HepG2 (cell line): ENCODE measurements around the gene IGF2BP3. TPM values are rescaled to one million over a fixed set of nuclear protein-coding genes. Genes with fewer than 3 reads are reported as not detected.

Experiments
- ATAC-seq: fragments of 200-7000 bp; cut with Tn5 transposase; 3 replicates; pipeline ENCODE4 v1.9.1; 2020; ENCODE audit warnings: mild to moderate bottlenecking, moderate library complexity
- BruUV-seq: library from RNA; stranded (reverse); fragments of 400-500 nt; replicated peaks from 2 replicates; lab custom pipeline; 2021; lab: Mats Ljungman, UMichigan
- CTCF ChIA-PET: fragments of 300-600 bp; formaldehyde crosslinking; extraction: SDS; loops from one replicate; lab custom pipeline; 2021; ENCODE audit warnings: low total read pairs, inconsistent platforms, low intra/inter-chr PET ratio; lab: Yijun Ruan, JAX
- POLR2A ChIA-PET: fragments of 350-600 bp; sonication (Branson Sonifier 250); formaldehyde crosslinking; loops from one replicate; lab custom pipeline; 2020; ENCODE audit warnings: antibody characterized with exemption, inconsistent platforms; lab: Yijun Ruan, JAX
- DNase-seq: peaks from one replicate; pipeline ENCODE4 v3.0.0-alpha.2; 2015; ENCODE audit warnings: low spot score
- FAIRE-seq: peaks from 3 replicates; lab custom pipeline; 2011; peaks lifted over from hg19 to GRCh38; lab: Jason Lieb, UNC
- H2AFZ ChIP-seq: one replicate; pipeline ENCODE4 v1.6.1; 2011; ENCODE audit warnings: low read length, inconsistent platforms
- H3K27ac ChIP-seq: fragments of 300-600 bp; 3 replicates; pipeline ENCODE4 v1.8.0; 2011; ENCODE audit warnings: mixed run types, mild to moderate bottlenecking, mixed read lengths, low read length, inconsistent platforms; ENCODE audit not compliant: insufficient read depth; ENCODE audit errors: extremely low read length
- H3K27me3 ChIP-seq, 2 experiments: fragments of 200-600 bp in 1 of 2; 2 replicates in 1 of 2; 3 replicates in 1 of 2; pipeline versions ENCODE4 v1.6.0 to v1.8.0; 2011; ENCODE audit warnings: low read length in 2 of 2, mild to moderate bottlenecking in 2 of 2, moderate library complexity in 2 of 2, inconsistent platforms in 1 of 2; ENCODE audit not compliant: insufficient read depth in 2 of 2, control insufficient read depth in 1 of 2
- H3K36me3 ChIP-seq, 2 experiments: fragments of 200-600 bp in 1 of 2; replicated peaks in 1 of 2; 2 replicates in 1 of 2; 3 replicates in 1 of 2; pipeline versions ENCODE4 v1.5.1 to v1.8.0; 2011; ENCODE audit warnings: low read length in 2 of 2, inconsistent platforms in 1 of 2; ENCODE audit not compliant: insufficient read depth in 2 of 2, control insufficient read depth in 1 of 2
- H3K4me1 ChIP-seq: 2 replicates; pipeline ENCODE4 v1.5.1; 2012; ENCODE audit warnings: low read length, inconsistent platforms; ENCODE audit not compliant: insufficient read depth
- H3K4me2 ChIP-seq: 2 replicates; pipeline ENCODE4 v1.6.0; 2011; ENCODE audit warnings: low read depth, low read length, inconsistent platforms
- H3K4me3 ChIP-seq, 3 experiments: fragments of 200-600 bp in 1 of 3; sonication (generic), shearing (Covaris generic) in 1 of 3; replicated peaks in 1 of 3; 2 replicates each; pipeline ENCODE4 v1.5.1; 2011 to 2016; ENCODE audit warnings: low read length in 3 of 3, inconsistent platforms in 2 of 3, low read depth in 2 of 3, mild to moderate bottlenecking in 2 of 3, control low read depth in 1 of 3, mixed read lengths in 1 of 3; ENCODE audit not compliant: insufficient read depth in 1 of 3
- H3K79me2 ChIP-seq: one replicate; pipeline ENCODE4 v1.6.1; 2011; ENCODE audit warnings: low read length, inconsistent platforms; ENCODE audit not compliant: insufficient read depth
- H3K9ac ChIP-seq: 2 replicates; pipeline ENCODE4 v1.6.0; 2011; ENCODE audit warnings: mild to moderate bottlenecking, low read depth, low read length, inconsistent platforms; ENCODE audit not compliant: insufficient read depth
- H3K9me3 ChIP-seq: 2 replicates; pipeline ENCODE4 v1.5.1; 2012; ENCODE audit warnings: mild to moderate bottlenecking, low read length
- H4K20me1 ChIP-seq: 2 replicates; pipeline ENCODE4 v1.6.0; 2011; ENCODE audit warnings: inconsistent platforms, mild to moderate bottlenecking, low read length, moderate library complexity; ENCODE audit not compliant: insufficient read depth
- CTCF ChIP-seq: sonication (generic); formaldehyde crosslinking; IDR thresholded peaks from 2 replicates; pipeline ENCODE4 v1.5.0; 2020; ENCODE audit warnings: mild to moderate bottlenecking, missing genetic modification reagents, moderate library complexity
- GLMP ChIP-seq: sonication (generic); formaldehyde crosslinking; IDR thresholded peaks from 2 replicates; pipeline ENCODE4 v1.9.0; 2021; ENCODE audit warnings: missing genetic modification reagents, mild to moderate bottlenecking, borderline replicate concordance
- NFATC3 ChIP-seq: sonication (generic); formaldehyde crosslinking; IDR thresholded peaks from 2 replicates; pipeline ENCODE4 v1.5.1; 2020; ENCODE audit warnings: mild to moderate bottlenecking, missing genetic modification reagents
- SP4 ChIP-seq: sonication (generic); formaldehyde crosslinking; IDR thresholded peaks from 2 replicates; pipeline ENCODE4 v1.8.1; 2023; ENCODE audit warnings: mild to moderate bottlenecking, missing genetic modification reagents
- ZNF205 ChIP-seq: IDR thresholded peaks from 2 replicates; pipeline ENCODE4 v1.6.1; 2018; ENCODE audit warnings: missing biosample characterization, missing genetic modification reagents
- ZNF280B ChIP-seq: sonication (generic); formaldehyde crosslinking; IDR thresholded peaks from 2 replicates; pipeline ENCODE4 v1.5.0; 2020; ENCODE audit warnings: missing genetic modification reagents, mild to moderate bottlenecking, borderline replicate concordance
- ZNF333 ChIP-seq: sonication (generic); formaldehyde crosslinking; IDR thresholded peaks from 2 replicates; pipeline ENCODE4 v1.4.0; 2020; ENCODE audit warnings: mild to moderate bottlenecking, missing genetic modification reagents, borderline replicate concordance
- WGBS: methylation state at CpG from one replicate; pipeline ENCODE4 v1.1.6; 2017; ENCODE audit warnings: low lambda C conversion rate; 5-methylcytosine and 5-hydroxymethylcytosine counted together
- in situ Hi-C: cut with HindIII; loops from 2 replicates; pipeline ENCODE4 v1.10.0; 2017; ENCODE audit warnings: low pct_unique_long_range_greater_than_20kb; ENCODE audit not compliant: extremely low pct_ligation_motif_present
- intact Hi-C: fragments of 100-400 bp; cut with micrococcal nuclease; formaldehyde crosslinking; loops from one replicate; pipeline ENCODE4 v1.10.0; 2022; ENCODE audit not compliant: unreplicated experiment
- polyA plus RNA-seq, 8 experiments: library from polyadenylated mRNA; depleted of rRNA in 3 of 8; stranded (reverse) in 7 of 8; unstranded in 1 of 8; fragments of >200 nt; fragmentation: Illumina TruSeq in 4 of 8; extraction: Trizol in 4 of 8; gene quantifications; 2 replicates each; pipeline versions ENCODE4 v1.2.1 to v1.2.3, GENCODE V29; 2011 to 2016; ENCODE audit warnings: low read depth in 4 of 8, missing spikeins in 1 of 8, mixed read lengths in 1 of 8; ENCODE audit not compliant: insufficient read depth in 1 of 8
- total RNA-seq, 5 experiments: library from RNA; depleted of rRNA; stranded (reverse); fragments of >200 nt; fragmentation: Illumina TruSeq; extraction: Trizol; gene quantifications; 2 replicates each; pipeline ENCODE4 v1.2.3, GENCODE V29; 2016; ENCODE audit warnings: low read depth in 1 of 5

IGF2BP3 gene
- total and polyA plus RNA-seq, 2 of the 13 experiments (the other 11 are each of a cell fraction or from before 2014, with no cell fraction given), result 37.7 to 39.5 TPM

GRCh38 chr7:23347682-23348180 lies 122.6 kb downstream of the IGF2BP3 start:
- CTCF ChIA-PET, result no interaction called here
- no TSS peak for BruUV-seq
- no peak overlapping the region for H3K4me2 ChIP-seq
- no peaks in the 10 kb centered on the region for H3K79me2 ChIP-seq
- H3K9me3 ChIP-seq, result no peaks in the 10 kb centered on the region
- no peak for FAIRE-seq
- WGBS, result 97% methylated on average over 8 of the region's 8 CpGs
- 0 out of 2 replicates have a peak, but pooled peaks cover under 1% of the 10 kb centered on the region for H3K4me1 ChIP-seq
- in situ Hi-C loops, result no loop called here
- no peak overlapping the region for H3K9ac ChIP-seq
- no peak overlapping the region for H2AFZ ChIP-seq
- intact Hi-C loops, result no loop called here
- TF ChIP-seq ZNF333 (CRISPR knock-in tag) (no peak), ZNF280B (CRISPR knock-in tag) (no peak), SP4 (CRISPR knock-in tag) (no peak)
- TF ChIP-seq, all 625 proteins: peak for 0
- no peaks in the 10 kb centered on the region for H4K20me1 ChIP-seq
- H3K4me3 ChIP-seq, result no peak overlapping the region
- peaks cover 13 to 65% of the 10 kb centered on the region in 2 experiments for H3K36me3 ChIP-seq
- DNase-seq, result no peak
- no peak for ATAC-seq
- no peaks in the 10 kb centered on the region for H3K27me3 ChIP-seq
- POLR2A ChIA-PET, result interaction anchor here (1.1 to 1.2 kb wide), 2 partner anchors 12 to 49 kb away, joined by 3 to 4 read pairs; partner anchors contain the start of gene MALSU1
- H3K27ac ChIP-seq, result no peak overlapping the region

GRCh38 chr7:23347033-23347681 lies 123.1 kb downstream of the IGF2BP3 start:
- ATAC-seq, result no peak
- Histone ChIP-seq H2AFZ (no peak overlapping the region), H3K36me3 (peaks cover 13 to 71% of the 10 kb centered on the region in 2 experiments), H4K20me1 (no peaks in the 10 kb centered on the region), H3K4me3 (no peak overlapping the region), H3K27ac (no peak overlapping the region), H3K79me2 (no peaks in the 10 kb centered on the region), H3K4me1 (no peaks in the 10 kb centered on the region), H3K9ac (no peak overlapping the region), H3K27me3 (no peaks in the 10 kb centered on the region), H3K9me3 (no peaks in the 10 kb centered on the region), H3K4me2 (no peak overlapping the region)
- no peak for FAIRE-seq
- POLR2A ChIA-PET, result interaction anchor here (1.1 to 1.2 kb wide), 2 partner anchors 11 to 49 kb away, joined by 3 to 4 read pairs; partner anchors contain the start of gene MALSU1
- DNase-seq, result no peak
- BruUV-seq, result no TSS peak
- CTCF ChIA-PET, result no interaction called here
- in situ Hi-C loops (no loop called here), intact Hi-C loops (no loop called here)
- TF ChIP-seq CTCF (CRISPR knock-in tag) (no peak), ZNF205 (CRISPR knock-in tag) (no peak), GLMP (CRISPR knock-in tag) (no peak), NFATC3 (CRISPR knock-in tag) (no peak)
- 96% methylated on average over 9 of the region's 9 CpGs for WGBS
